OCI-LY3 (cell line): ENCODE measurements around the gene C11orf71.

ENCODE experiments used
- CTCF ChIP-seq: fragments of 200-600, 300-600 bp; sonication (generic); IDR thresholded peaks from 2 replicates; pipeline ENCODE4 v1.5.1; 2014; ENCODE audit warnings: antibody characterized with exemption, low read length, low read depth
- EZH2phosphoT487 ChIP-seq: fragments of 200-600 bp; shearing (Covaris generic); IDR thresholded peaks from 2 replicates; pipeline ENCODE4 v1.6.1; 2018; ENCODE audit warnings: antibody characterized with exemption, mixed run types, low read depth

- TF ChIP-seq CTCF (no peak), EZH2phosphoT487 (no peak)
Observed at GRCh38 chr11:114379394-114380069, 20.8 kb downstream of the C11orf71 start.
